Ovary (tissue), 3 donors: Measurements from ENCODE around the gene SLK.

Source experiments
- EP300 ChIP-seq: sonication (generic); formaldehyde crosslinking; IDR thresholded peaks from one replicate; pipeline ENCODE4 v1.6.1; 2017; ENCODE audit warnings: antibody characterized with exemption
- TF ChIP-seq, protein P1 (sequence below), 3 donors: fragments of 450-650 bp in 2 of 3; fragments of 200-600 bp in 1 of 3; IDR thresholded peaks; one replicate each; pipeline versions ENCODE4 v1.5.1 to v1.8.0; 2016 to 2022; ENCODE audit warnings: antibody characterized with exemption in 3 of 3, mild to moderate bottlenecking in 1 of 3
- donor health status: DM: no; HTN: no; CAD: no.

DNA sequence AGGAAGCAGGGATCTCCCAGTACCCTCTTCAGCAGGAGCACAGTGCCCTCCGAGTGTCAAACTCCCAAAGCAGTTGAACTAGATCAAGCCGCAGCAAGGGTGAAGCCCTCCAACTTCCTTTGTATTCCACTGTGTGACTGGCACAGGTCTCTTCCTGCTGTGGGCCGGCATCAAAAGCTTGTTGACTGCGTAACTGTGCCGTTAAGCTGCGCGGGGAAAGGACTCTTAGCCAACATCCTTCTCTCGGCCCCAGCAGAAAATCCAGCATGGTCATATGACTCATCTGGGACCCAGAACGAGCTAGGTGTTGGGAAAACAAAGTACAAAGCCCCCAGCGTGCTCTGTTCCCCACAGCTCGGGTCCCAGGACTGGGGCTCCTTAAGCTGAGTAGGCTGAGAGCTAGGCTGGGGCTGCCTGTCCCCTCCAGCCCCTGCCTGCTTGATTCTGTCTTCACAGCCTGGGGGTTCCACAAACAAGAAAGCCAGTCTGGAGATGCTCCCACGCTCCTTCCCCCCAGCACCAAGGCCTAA, 66.5 kb downstream of the SLK start:
- TF ChIP-seq, protein P1, sequence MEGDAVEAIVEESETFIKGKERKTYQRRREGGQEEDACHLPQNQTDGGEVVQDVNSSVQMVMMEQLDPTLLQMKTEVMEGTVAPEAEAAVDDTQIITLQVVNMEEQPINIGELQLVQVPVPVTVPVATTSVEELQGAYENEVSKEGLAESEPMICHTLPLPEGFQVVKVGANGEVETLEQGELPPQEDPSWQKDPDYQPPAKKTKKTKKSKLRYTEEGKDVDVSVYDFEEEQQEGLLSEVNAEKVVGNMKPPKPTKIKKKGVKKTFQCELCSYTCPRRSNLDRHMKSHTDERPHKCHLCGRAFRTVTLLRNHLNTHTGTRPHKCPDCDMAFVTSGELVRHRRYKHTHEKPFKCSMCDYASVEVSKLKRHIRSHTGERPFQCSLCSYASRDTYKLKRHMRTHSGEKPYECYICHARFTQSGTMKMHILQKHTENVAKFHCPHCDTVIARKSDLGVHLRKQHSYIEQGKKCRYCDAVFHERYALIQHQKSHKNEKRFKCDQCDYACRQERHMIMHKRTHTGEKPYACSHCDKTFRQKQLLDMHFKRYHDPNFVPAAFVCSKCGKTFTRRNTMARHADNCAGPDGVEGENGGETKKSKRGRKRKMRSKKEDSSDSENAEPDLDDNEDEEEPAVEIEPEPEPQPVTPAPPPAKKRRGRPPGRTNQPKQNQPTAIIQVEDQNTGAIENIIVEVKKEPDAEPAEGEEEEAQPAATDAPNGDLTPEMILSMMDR (IDR thresholded peaks at IDR 0.05), result no peak
- no peak for TF ChIP-seq EP300
